GM18508 (cell line): ENCODE data around the gene TM4SF4.

ENCODE experiments used
- ATAC-seq: cut with Tn5 transposase; IDR thresholded peaks from one replicate; pipeline ENCODE4 v1.9.1; 2021; ENCODE audit warnings: moderate number of reproducible peaks; ENCODE audit not compliant: insufficient read depth, unreplicated experiment

TM4SF4 gene

DNA sequence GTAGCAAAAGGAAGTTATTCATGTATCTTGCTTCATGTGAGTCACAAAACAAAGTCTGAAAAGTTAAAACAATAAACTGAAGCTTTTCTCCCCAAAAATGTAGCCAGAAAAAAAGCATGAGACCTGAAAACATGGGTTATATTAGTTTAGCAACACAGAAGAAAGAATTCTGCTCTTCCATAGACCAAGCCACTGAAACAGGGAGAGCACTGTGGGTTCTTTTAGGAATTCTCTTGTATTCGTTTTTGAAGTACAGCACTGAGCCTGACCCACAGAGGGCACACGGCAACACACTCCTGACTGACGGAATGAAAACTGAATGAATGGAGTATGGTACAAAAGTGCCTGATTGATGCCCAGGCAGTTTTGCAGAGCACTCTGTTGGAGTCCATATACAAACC is 66.6 kb downstream of the TM4SF4 start:
- no peak for ATAC-seq

GRCh38 chr3:149542375-149543312 is 68.1 kb downstream of the TM4SF4 start:
- ATAC-seq, result no peak

DNA sequence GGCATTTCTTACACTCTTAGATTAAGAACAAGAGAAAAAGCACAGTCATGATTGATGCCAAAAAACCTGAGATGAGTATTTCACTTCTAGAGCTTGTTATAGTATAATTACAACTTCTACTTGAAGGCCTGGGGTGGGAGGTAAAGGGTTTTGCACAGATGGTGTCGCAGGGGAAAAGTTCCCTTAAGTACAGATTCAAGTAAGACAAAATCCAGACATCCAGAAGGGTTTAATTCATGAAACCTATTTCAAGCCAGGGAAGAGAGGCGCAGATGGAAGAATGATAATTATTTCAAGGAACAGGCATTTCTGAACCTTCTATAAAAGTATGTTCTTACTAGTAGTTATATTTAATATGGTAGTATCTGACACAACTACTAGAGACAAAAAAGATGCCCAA is 70.6 kb downstream of the TM4SF4 start:
- no peak for ATAC-seq

- no peak for ATAC-seq
These were observed 72.9 kb downstream of the TM4SF4 start for GRCh38 chr3:149547413-149547812.

GRCh38 chr3:149547954-149548668 is 73.6 kb downstream of the TM4SF4 start:
- ATAC-seq, result no peak

GRCh38 chr3:149548669-149549065 is 74.2 kb downstream of the TM4SF4 start:
- no peak for ATAC-seq

DNA sequence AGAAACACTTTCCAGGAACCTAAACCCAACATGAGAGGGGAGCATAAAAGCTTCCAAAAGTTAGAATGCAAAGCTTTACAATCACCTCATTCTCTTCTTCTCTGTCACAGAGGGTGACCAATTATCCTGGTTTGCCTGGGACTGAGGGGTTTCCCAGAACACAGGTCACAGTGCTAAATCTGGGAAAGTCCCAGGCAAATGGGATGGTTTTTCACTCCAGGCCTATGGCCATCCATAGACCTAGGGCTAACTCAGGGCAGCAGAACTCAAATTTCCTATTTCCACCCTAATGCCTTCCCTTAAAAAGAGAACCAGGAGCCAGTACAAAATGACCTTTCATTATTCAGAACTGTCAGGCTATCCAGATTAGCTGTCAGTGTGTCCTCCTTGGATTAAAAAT is 77.0 kb downstream of the TM4SF4 start:
- no peak for ATAC-seq

- ATAC-seq, result no peak
These were observed 78.2 kb downstream of the TM4SF4 start for GRCh38 chr3:149552700-149553099.
